ENCODE results near the gene GALNT10. TPM values are rescaled to one million over a fixed set of nuclear protein-coding genes. Genes with fewer than 3 reads are reported as not detected.

GALNT10 gene
- polyA plus RNA-seq, 1 experiment: 203 TPM

DNA sequence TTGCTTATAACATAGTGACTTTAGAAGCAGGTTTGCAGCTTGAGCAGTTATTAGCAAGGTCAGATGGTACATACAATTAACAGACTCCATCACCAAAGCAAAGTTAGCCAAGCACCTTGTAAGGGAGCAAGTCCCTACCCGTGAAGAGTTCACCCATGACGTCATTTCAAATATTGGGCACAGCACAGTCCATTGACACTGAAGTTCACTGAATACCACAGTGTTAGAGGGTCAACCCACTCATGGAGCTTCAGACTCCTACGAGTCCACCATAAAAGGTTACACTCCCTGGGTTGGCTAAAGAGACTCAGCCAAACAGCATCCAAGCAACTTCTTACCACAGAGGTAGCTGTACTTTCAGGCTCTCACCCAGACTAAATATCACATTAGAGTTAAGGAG, 77.5 kb downstream of the GALNT10 start:
- H3K4me3 ChIP-seq (ENCODE audit: low read depth, low read length): no peak overlapping the region
- DNase-seq (ENCODE audit: low read depth): no peak
- POLR2A ChIA-PET: no interaction called here
- TF ChIP-seq, protein P1, sequence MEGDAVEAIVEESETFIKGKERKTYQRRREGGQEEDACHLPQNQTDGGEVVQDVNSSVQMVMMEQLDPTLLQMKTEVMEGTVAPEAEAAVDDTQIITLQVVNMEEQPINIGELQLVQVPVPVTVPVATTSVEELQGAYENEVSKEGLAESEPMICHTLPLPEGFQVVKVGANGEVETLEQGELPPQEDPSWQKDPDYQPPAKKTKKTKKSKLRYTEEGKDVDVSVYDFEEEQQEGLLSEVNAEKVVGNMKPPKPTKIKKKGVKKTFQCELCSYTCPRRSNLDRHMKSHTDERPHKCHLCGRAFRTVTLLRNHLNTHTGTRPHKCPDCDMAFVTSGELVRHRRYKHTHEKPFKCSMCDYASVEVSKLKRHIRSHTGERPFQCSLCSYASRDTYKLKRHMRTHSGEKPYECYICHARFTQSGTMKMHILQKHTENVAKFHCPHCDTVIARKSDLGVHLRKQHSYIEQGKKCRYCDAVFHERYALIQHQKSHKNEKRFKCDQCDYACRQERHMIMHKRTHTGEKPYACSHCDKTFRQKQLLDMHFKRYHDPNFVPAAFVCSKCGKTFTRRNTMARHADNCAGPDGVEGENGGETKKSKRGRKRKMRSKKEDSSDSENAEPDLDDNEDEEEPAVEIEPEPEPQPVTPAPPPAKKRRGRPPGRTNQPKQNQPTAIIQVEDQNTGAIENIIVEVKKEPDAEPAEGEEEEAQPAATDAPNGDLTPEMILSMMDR (IDR thresholded peaks at IDR 0.05; ENCODE audit: insufficient read depth, low read depth, low read length): no peak
- no peaks in the 10 kb centered on the region for H3K27me3 ChIP-seq (ENCODE audit: control insufficient read depth, insufficient read depth, low read length)
- H3K36me3 ChIP-seq (ENCODE audit: control insufficient read depth, insufficient read depth, low read length): no peaks in the 10 kb centered on the region
- CTCF ChIA-PET: interaction anchor here (1.2 kb wide), 1 partner anchor 19 kb away, joined by 3 read pairs; no protein-coding TSS in a partner anchor

DNA sequence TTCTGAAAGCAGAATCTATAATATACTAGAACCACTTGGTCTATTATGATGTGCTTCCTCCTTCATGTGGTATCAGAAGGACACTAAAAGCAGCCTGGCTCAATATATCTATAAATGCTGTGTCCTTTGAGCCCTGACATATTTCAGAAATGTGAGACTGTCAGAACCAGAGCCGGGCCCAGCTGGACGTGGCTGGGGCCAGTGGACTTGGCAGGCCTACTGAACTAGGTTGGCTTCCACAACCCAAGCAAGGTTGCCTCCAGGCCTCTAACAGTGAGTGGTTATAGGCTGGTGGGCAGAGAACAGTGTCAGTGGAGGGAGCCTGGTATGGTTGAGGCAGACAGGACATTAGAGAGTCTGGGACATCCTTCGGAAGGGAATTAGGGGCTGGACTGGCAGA, 78.9 kb downstream of the GALNT10 start:
- TF ChIP-seq, protein P1 (IDR thresholded peaks at IDR 0.05; ENCODE audit: insufficient read depth, low read depth, low read length): no peak
- ChIA-PET CTCF (no interaction called here), POLR2A (no interaction called here)
- no peaks in the 10 kb centered on the region for H3K36me3 ChIP-seq (ENCODE audit: control insufficient read depth, insufficient read depth, low read length)
- no peak for DNase-seq (ENCODE audit: low read depth)
- no peak overlapping the region for H3K4me3 ChIP-seq (ENCODE audit: low read depth, low read length)
- no peaks in the 10 kb centered on the region for H3K27me3 ChIP-seq (ENCODE audit: control insufficient read depth, insufficient read depth, low read length)

DNA sequence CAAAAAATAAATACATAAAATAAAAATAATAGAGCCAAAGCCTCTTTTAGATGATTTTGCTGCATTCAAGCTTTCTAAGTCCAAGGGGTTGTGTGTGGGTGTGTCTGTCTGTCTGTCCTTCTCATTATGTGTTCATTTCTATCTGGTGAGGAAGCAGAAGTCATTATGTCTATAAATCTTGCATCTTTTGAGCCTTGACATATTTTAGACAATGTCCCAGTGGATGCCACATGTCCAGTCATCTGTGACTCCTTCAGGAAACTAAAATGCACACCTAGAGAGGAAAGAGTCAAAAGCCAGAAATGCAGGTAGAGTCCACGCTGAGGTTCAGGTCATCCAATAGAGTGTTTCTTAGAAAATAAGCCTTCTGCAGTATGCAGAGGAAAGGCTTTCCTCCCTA, 80.9 kb downstream of the GALNT10 start:
- ChIA-PET CTCF (no interaction called here), POLR2A (no interaction called here)

DNA sequence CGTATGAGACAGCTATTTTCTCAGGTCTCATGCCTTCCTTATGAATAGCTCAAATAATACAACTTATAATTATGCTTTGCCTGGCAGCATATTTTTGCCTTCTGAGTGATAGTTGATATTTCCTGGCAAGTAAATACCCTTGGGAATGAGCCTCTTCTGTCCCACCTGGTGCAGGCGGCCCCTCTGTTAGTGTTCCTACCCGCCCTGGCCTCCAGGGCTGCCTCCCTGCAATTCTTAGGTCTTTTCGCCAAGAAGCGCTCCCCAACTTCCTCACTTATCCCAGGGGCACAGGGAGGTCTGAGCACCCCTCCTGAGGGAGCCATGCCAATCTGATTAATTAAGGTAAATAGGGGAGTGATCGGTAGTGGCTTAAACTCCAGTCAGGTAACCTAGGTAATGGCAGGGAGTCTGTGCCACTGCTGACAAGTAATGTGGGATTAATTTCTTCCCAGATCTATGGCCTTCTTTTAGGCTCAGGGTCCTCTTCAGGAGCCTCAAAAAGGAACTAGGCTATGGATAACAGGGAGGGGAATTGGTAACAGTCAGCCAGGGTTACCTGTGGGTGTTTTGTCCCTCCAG, 81.5 kb downstream of the GALNT10 start:
- ChIA-PET CTCF (no interaction called here), POLR2A (no interaction called here)
- no peak overlapping the region for H3K4me3 ChIP-seq (ENCODE audit: low read depth, low read length)
- no peaks in the 10 kb centered on the region for H3K36me3 ChIP-seq (ENCODE audit: control insufficient read depth, insufficient read depth, low read length)
- no peaks in the 10 kb centered on the region for H3K27me3 ChIP-seq (ENCODE audit: control insufficient read depth, insufficient read depth, low read length)
- TF ChIP-seq, protein P1 (IDR thresholded peaks at IDR 0.05; ENCODE audit: insufficient read depth, low read depth, low read length): no peak
- no peak for DNase-seq (ENCODE audit: low read depth)

More for the DNA sequence above, 80.9 kb downstream of the GALNT10 start:
- TF ChIP-seq, protein P1 (IDR thresholded peaks at IDR 0.05; ENCODE audit: insufficient read depth, low read depth, low read length): no peak
- Histone ChIP-seq H3K36me3 (ENCODE audit: control insufficient read depth, insufficient read depth, low read length) (no peaks in the 10 kb centered on the region), H3K27me3 (ENCODE audit: control insufficient read depth, insufficient read depth, low read length) (no peaks in the 10 kb centered on the region), H3K4me3 (ENCODE audit: low read depth, low read length) (no peak overlapping the region)
- DNase-seq (ENCODE audit: low read depth): no peak

DNA sequence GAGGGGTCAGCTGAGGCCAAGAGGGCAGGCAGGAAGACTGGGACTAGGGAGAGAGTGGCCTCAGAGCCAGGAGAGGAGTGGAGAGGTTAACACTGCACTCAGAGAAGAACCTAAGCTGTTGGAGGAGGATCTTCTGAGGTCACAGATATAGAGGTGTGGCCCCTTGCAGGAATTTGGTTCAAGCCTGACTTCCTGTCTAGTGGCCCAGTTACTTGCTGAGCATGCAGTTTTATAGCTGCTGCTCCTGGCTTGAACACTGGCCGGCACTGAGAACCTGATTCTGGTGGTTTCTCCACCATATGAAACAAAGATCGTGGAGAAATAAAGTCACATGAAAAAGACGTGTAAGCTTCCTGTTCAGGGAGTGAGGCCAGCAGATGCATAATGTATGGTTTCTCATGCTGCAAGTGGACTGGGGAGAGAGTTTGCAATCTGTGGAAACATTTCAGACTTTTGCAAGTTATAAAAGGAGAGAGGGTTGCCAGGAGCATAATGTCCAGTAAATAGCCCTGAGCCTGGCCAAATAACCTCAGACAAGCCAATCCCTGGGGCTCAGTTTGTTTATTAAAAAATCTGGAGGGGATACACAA, 82.6 kb downstream of the GALNT10 start:
- no peak for DNase-seq (ENCODE audit: low read depth)
- CTCF ChIA-PET: interaction anchor here (1.2 to 2.7 kb wide), 2 partner anchors 13 to 132 kb away, joined by 3 to 9 read pairs; no protein-coding TSS in a partner anchor
- Histone ChIP-seq H3K27me3 (ENCODE audit: control insufficient read depth, insufficient read depth, low read length) (no peaks in the 10 kb centered on the region), H3K4me3 (ENCODE audit: low read depth, low read length) (no peak overlapping the region), H3K36me3 (ENCODE audit: control insufficient read depth, insufficient read depth, low read length) (no peaks in the 10 kb centered on the region)
- TF ChIP-seq, protein P1 (IDR thresholded peaks at IDR 0.05; ENCODE audit: insufficient read depth, low read depth, low read length): no peak
- POLR2A ChIA-PET: no interaction called here
